HG03354 (cell line): Measurements from ENCODE around the gene CMTM4.
"Not testable (repeated sequence)": the region's sequence is repeated elsewhere in the genome, so short reads cannot be mapped to it uniquely, and the experiment has no call there.

ENCODE experiments used
- ATAC-seq: cut with Tn5 transposase; IDR thresholded peaks from one replicate; pipeline ENCODE4 v1.9.1; 2021; ENCODE audit warnings: mild to moderate bottlenecking; ENCODE audit not compliant: unreplicated experiment, poor library complexity, severe bottlenecking

CMTM4 gene

GRCh38 chr16:66619534-66620428 is 76.8 kb downstream of the CMTM4 start:
- no peak for ATAC-seq

- no peak for ATAC-seq
These were observed 77.8 kb downstream of the CMTM4 start for GRCh38 chr16:66618588-66619375.

DNA sequence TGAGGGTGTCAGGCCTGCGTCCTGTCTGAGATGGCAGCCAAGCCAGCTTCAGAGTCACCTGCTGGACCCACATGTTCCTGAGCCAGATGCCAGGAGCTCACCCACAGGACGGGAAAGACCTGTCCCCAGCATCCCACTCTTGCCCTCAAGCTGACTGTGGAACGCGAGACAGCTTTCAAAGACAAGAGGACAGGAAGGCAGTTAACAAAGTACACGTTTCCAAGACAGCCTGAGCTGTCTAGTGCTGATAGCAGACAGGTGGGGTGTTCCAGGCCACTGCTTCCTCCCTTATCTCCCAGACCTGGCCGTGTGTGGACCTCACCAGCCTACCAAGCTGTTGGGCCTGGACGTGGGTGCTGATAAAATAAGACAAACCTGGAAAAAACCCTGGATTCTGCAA is 78.8 kb downstream of the CMTM4 start:
- no peak for ATAC-seq

- no peak for ATAC-seq
These were observed 79.5 kb downstream of the CMTM4 start for GRCh38 chr16:66617010-66617434.

GRCh38 chr16:66616592-66616991 is 80.0 kb downstream of the CMTM4 start:
- no peak for ATAC-seq

- no peak for ATAC-seq
These were observed 80.4 kb downstream of the CMTM4 start for GRCh38 chr16:66616169-66616568.

- ATAC-seq, result no peak
These were observed 82.3 kb downstream of the CMTM4 start for GRCh38 chr16:66614161-66614802.

GRCh38 chr16:66612422-66612821 is 84.1 kb downstream of the CMTM4 start:
- no peak for ATAC-seq

- not testable (repeated sequence) for ATAC-seq
These were observed 84.6 kb downstream of the CMTM4 start for GRCh38 chr16:66611911-66612310.

GRCh38 chr16:66610111-66610820 is 86.3 kb downstream of the CMTM4 start:
- no peak for ATAC-seq

GRCh38 chr16:66609139-66609510 is 87.4 kb downstream of the CMTM4 start:
- ATAC-seq, result no peak

DNA sequence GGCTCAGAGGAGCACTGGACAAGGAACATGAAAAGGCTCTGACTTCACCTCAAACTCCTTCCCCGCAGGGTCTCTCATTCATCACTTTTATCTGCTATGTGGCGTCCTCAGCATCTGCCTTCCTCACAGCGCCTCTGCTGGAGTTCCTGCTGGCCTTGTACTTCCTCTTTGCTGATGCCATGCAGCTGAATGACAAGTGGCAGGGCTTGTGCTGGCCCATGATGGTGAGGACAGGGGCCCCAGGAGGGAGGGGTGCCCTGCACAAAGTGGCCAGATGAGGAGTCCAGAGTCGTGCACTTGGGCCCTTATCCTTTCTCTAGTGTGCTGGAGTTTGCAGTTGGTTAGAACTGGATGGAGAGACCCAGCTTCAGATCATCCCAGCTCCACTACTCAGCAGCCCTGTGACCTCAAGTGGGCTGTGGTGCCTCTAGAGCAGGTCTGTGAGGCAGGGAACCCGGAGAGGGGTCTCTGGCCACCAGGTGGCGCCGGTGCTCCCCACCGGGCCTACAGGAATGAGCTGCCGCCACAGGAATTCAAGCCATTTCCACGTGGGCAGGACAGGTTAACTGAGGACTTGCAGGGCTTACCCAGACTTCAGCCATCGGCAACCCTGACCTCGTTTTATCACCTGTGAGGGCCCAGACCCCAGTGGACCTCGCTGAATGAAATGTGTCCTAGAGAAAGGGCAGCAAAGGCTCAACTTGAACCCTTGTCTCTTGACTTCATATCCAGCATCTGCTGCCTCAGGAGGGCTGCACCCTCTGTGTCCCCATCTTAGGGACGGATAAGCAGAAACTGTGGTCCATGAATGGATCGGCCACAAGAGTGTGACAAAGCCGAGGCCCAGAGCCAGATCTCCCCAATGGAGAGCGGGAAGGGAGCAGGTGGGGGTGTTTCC is 88.1 kb downstream of the CMTM4 start:
- peak; percentile 50 for ATAC-seq

DNA sequence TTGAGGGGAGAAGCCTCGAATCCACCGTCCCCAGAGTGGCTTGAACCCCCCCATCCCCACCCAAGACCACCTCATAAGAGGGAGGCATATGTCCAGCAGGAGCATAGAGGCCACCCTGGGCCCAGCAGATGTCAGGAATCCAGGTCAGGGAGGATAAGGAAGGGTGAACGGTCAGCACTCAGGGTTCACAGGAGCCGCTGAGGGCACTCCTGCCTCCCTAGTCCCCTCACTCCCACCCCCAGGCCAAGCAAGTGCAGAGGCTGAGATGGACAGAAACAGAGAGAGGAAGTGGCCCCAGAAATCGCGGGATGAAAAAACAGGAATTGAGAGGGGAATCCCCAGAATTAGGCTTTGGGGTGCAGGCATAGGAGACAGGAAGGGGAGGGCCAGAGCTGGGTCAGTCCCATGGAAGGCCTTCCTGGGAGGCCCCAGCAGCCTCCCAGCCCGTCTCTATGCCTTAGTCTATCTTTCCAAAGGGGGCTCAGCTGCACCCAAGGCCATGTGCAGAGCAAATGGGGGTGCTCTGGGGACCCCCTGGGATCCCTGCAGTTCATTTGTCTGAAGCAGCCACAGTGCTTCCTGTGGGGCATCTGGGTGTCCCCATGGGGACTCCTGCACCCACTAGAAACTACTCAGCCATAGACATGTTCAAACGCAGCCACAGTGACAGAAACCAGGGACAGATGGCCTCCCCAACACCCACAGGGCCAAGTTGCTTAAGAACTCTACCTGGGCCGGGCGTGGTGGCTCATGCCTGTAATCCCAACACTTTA is 90.4 kb downstream of the CMTM4 start:
- ATAC-seq, result no peak

GRCh38 chr16:66605177-66605978 is 91.2 kb downstream of the CMTM4 start:
- ATAC-seq, result peak; percentile 6

DNA sequence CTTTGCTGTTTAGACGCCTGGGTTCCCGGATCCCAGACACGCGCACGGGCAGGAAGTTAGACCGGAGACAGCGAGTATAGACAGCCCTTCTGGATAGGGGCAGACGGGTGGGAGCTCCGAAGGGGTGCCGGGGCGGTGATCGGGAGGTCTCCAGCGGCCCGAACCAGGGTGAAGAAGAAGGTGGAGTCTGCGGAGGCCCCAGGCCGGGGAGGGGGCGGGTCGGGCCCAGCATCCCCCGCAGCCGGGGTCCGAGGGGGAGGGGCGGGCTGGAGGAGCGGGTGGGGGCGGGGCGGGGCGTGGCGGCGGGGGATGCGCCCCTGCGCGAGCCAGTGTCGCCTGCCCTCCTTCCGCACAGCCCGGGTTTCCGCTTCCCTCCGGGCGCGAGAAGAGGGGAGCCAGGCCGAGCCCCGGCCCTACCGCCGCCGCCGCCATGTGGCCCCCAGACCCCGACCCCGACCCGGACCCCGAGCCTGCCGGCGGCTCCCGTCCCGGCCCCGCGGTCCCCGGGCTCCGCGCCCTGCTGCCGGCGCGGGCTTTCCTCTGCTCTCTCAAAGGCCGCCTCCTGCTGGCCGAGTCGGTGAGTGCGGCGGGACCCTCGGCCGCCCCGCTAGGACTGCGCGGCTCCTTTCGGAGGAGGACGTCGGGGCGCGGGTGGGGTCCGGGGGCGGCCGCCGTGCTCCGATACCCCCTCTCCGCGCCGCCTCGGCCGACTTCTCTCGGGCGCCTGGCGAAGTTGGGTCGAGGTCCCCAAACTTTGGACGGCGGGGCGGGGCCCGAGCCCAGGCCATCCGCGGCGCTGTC is 92.0 kb downstream of the CMTM4 start, which contains the start of gene CMTM3:
TSS of gene CMTM3 (plus strand) at position 329 of the 801 bp plus-strand sequence. CDS start at position 431, 102 bp downstream.
- peak; percentile 63 for ATAC-seq
